Ishikawa (cell line): ENCODE data around the gene GDNF.

Experiments
- CEBPB ChIP-seq: IDR thresholded peaks from 2 replicates; pipeline ENCODE4 v1.6.1; 2012
- CREB1 ChIP-seq: IDR thresholded peaks from 2 replicates; pipeline ENCODE4 v1.6.1; 2012; ENCODE audit warnings: low read depth
- EGR1 ChIP-seq: IDR thresholded peaks from 2 replicates; pipeline ENCODE4 v1.6.1; 2012
- EP300 ChIP-seq: IDR thresholded peaks from 2 replicates; pipeline ENCODE4 v1.6.1; 2012; ENCODE audit warnings: borderline replicate concordance
- FOXM1 ChIP-seq: IDR thresholded peaks from 2 replicates; pipeline ENCODE4 v1.6.1; 2012; ENCODE audit warnings: low read depth, borderline replicate concordance
- NFIC ChIP-seq: IDR thresholded peaks from 2 replicates; pipeline ENCODE4 v1.6.1; 2012
- RAD21 ChIP-seq: IDR thresholded peaks from 2 replicates; pipeline ENCODE4 v1.6.1; 2012; ENCODE audit warnings: low read depth
- TAF1 ChIP-seq: IDR thresholded peaks from 2 replicates; pipeline ENCODE4 v1.6.1; 2012; ENCODE audit warnings: low read depth, mild to moderate bottlenecking
- TCF12 ChIP-seq: IDR thresholded peaks from 2 replicates; pipeline ENCODE4 v1.6.1; 2012; ENCODE audit warnings: low read depth
- TEAD4 ChIP-seq: IDR thresholded peaks from 2 replicates; pipeline ENCODE4 v1.6.1; 2012
- YY1 ChIP-seq: IDR thresholded peaks from 2 replicates; pipeline ENCODE4 v1.6.1; 2012; ENCODE audit warnings: low read depth
- ZBTB7A ChIP-seq: IDR thresholded peaks from 2 replicates; pipeline ENCODE4 v1.6.1; 2012; ENCODE audit warnings: low read depth
- TF ChIP-seq, protein P1 (sequence below): IDR thresholded peaks from 2 replicates; pipeline ENCODE4 v1.6.1; 2012
- TF ChIP-seq, protein P2 (sequence below): IDR thresholded peaks from 2 replicates; pipeline ENCODE4 v1.6.1; 2012; ENCODE audit warnings: low read depth, mild to moderate bottlenecking
- TF ChIP-seq, protein P3 (sequence below): IDR thresholded peaks from 2 replicates; pipeline ENCODE4 v1.6.1; 2012

GDNF gene

DNA sequence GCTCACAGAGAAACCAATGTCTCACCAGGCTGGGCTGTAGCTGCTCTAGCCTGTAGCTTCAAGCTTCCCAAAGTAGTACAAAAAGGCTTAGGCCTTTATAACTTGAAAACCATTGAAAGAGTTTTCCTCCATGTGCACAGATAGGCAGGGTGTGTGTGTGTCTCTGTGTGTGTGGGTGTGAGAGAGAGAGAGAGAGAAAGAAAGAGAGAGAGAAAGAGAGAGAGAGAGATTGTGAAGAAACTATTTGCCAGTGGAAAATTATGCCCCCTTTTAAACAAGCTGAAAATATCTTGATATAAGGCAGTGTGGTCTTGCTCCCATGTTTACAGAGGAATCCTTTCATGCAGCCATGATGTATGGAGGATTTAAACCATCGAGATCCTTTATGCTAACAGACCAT, 17.9 kb upstream of the GDNF start:
- no peak for TF ChIP-seq YY1
- TF ChIP-seq, protein P1, sequence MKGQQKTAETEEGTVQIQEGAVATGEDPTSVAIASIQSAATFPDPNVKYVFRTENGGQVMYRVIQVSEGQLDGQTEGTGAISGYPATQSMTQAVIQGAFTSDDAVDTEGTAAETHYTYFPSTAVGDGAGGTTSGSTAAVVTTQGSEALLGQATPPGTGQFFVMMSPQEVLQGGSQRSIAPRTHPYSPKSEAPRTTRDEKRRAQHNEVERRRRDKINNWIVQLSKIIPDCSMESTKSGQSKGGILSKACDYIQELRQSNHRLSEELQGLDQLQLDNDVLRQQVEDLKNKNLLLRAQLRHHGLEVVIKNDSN = no peak
- TF ChIP-seq, protein P2, sequence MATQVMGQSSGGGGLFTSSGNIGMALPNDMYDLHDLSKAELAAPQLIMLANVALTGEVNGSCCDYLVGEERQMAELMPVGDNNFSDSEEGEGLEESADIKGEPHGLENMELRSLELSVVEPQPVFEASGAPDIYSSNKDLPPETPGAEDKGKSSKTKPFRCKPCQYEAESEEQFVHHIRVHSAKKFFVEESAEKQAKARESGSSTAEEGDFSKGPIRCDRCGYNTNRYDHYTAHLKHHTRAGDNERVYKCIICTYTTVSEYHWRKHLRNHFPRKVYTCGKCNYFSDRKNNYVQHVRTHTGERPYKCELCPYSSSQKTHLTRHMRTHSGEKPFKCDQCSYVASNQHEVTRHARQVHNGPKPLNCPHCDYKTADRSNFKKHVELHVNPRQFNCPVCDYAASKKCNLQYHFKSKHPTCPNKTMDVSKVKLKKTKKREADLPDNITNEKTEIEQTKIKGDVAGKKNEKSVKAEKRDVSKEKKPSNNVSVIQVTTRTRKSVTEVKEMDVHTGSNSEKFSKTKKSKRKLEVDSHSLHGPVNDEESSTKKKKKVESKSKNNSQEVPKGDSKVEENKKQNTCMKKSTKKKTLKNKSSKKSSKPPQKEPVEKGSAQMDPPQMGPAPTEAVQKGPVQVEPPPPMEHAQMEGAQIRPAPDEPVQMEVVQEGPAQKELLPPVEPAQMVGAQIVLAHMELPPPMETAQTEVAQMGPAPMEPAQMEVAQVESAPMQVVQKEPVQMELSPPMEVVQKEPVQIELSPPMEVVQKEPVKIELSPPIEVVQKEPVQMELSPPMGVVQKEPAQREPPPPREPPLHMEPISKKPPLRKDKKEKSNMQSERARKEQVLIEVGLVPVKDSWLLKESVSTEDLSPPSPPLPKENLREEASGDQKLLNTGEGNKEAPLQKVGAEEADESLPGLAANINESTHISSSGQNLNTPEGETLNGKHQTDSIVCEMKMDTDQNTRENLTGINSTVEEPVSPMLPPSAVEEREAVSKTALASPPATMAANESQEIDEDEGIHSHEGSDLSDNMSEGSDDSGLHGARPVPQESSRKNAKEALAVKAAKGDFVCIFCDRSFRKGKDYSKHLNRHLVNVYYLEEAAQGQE = no peak
- no peak for TF ChIP-seq TAF1
- no peak for TF ChIP-seq TEAD4
- TF ChIP-seq ZBTB7A = no peak
- TF ChIP-seq TCF12 = no peak
- TF ChIP-seq RAD21 = no peak
- TF ChIP-seq FOXM1 = no peak
- no peak for TF ChIP-seq EGR1
- TF ChIP-seq, protein P3, sequence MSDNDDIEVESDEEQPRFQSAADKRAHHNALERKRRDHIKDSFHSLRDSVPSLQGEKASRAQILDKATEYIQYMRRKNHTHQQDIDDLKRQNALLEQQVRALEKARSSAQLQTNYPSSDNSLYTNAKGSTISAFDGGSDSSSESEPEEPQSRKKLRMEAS = no peak

DNA sequence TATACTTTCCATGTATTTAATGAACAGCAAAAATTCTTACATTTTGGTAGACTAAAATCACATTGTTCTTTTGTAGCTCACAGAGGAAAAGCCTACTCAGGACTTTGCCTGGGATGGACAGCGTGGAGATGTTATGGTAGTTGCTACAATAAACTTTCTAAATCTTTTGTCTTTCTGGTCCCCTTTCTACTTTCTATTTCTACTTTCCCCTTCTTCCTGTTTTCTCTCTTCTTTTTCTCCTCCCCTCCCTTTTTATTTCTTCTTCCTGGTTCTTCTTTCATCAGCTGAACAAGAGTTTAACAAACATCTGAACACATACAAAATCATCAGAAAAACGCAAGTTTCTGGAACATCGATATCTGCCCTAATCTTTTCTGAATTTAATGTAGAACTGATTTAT, 15.6 kb upstream of the GDNF start:
- TF ChIP-seq, protein P2 = no peak
- TF ChIP-seq RAD21 (no peak), TEAD4 (no peak), CEBPB (no peak), YY1 (no peak), EGR1 (no peak), TAF1 (no peak), NFIC (no peak), CREB1 (no peak), ZBTB7A (no peak), TCF12 (no peak), FOXM1 (no peak), EP300 (no peak)
- TF ChIP-seq, protein P1 = no peak
- TF ChIP-seq, protein P3 = no peak

DNA sequence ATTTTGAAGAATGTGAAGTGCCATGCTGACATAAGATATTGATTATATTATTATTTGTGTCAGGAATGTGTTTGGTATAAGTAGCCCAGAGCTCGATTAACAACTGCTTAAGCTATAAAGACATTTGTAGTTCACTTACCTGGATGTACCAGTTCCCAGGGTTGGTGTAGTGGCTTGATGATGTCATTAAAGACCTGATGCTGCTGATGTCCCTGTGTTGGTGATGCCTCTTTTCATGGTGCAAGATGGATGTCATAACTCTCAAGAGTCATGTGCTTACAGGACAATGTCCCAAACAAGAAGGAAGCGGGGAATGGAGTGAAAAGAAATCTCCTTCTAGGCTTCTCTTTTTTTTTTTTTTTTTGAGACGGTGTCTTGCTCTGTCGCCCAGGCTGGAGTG, 11.5 kb upstream of the GDNF start:
- TF ChIP-seq TCF12 (no peak), CREB1 (no peak), EGR1 (no peak), NFIC (no peak), TAF1 (no peak), TEAD4 (no peak), EP300 (no peak), YY1 (no peak), CEBPB (no peak), ZBTB7A (no peak)
- TF ChIP-seq, protein P1 = no peak

DNA sequence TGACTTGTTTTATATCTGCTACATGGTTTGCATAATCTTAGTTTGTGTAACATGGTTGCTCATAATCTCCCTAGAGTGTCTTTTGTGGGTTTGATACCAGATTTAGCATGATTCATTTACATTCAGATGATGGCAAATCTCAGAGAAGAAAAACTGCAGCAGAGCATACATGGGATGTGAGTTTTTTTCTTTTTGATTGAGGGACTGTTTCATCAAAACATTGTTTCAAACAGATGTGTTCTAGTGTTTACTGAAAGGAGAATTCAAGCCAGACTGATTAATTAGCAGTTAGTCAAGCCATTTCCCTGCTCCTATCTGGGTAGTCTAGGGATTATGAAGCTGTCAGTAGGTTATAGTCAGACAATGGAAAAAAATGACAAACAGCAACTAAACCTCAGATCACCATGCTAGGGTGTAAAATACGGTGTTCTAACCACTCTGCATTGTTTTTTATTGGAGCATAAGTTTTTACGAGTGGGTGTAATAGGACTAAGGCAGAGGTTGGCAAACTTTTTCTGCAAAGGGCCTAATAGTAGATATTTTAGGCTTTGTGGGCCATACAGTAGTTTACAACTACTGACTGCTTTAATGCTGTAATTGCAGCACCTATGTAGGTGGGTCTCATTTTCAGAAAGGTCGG, 10.5 kb upstream of the GDNF start:
- TF ChIP-seq ZBTB7A (no peak), TEAD4 (no peak), TCF12 (no peak), TAF1 (no peak), EGR1 (no peak), YY1 (no peak)
- TF ChIP-seq, protein P1 = no peak

DNA sequence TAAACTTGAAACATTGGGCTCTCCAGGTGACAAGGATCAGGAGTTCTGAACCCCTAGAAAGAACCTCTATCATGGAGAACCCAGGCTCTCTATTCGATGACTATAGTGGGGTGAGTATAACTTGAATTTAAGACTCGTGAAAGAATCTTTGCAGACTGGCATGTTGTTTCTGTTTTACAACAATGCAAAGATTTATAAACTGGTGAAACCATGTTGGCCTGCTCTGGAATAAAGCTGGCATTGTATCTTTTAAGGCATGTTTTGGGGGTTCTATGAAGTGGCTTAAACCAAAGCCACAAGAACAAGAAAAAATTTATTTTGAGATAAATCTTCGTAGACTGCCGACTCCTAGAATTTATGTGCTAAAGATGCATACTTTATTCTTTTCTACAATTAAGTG, 9.8 kb upstream of the GDNF start:
- TF ChIP-seq CEBPB = no peak
- no peak for TF ChIP-seq TCF12
- TF ChIP-seq EGR1 = no peak
- TF ChIP-seq TAF1 = no peak
- TF ChIP-seq ZBTB7A = no peak
- TF ChIP-seq FOXM1 = no peak
- no peak for TF ChIP-seq NFIC
- TF ChIP-seq, protein P3 = no peak
- TF ChIP-seq TEAD4 = no peak
- TF ChIP-seq RAD21 = no peak
- TF ChIP-seq YY1 = no peak
- no peak for TF ChIP-seq EP300
- TF ChIP-seq, protein P2 = no peak
